A549 (cell line): Measurements from ENCODE around the gene FAM50B. TPM values are rescaled to one million over a fixed set of nuclear protein-coding genes. Genes with fewer than 3 reads are reported as not detected.

ENCODE experiments used
- ATAC-seq, 2 experiments: fragments of 200-7000 bp in 1 of 2; fragments of >200 bp in 1 of 2; cut with Nextera tagmentation in 1 of 2; cut with Tn5 transposase in 1 of 2; 3 replicates each; pipeline versions ENCODE4 v1.8.0 to v1.9.1; 2018 to 2020; ENCODE audit warnings: mild to moderate bottlenecking in 1 of 2, moderate library complexity in 1 of 2
- CTCF ChIA-PET: fragments of 300-600 bp; sonication (Branson Sonifier 250); formaldehyde crosslinking; extraction: SDS; loops from one replicate; lab custom pipeline; 2021; ENCODE audit warnings: antibody characterized with exemption, inconsistent platforms; lab: Yijun Ruan, JAX
- POLR2A ChIA-PET: fragments of 350-600 bp; formaldehyde crosslinking; extraction: SDS; loops from one replicate; lab custom pipeline; 2021; ENCODE audit warnings: antibody characterized with exemption, inconsistent platforms; lab: Yijun Ruan, JAX
- DNase-seq, 2 experiments: peaks; one replicate each; pipeline versions ENCODE4 v3.0.0 to v3.0.0-alpha.2; 2011 to 2016; ENCODE audit warnings: low read depth in 1 of 2, low spot score in 1 of 2
- FAIRE-seq: peaks from 2 replicates; lab custom pipeline; 2011; peaks lifted over from hg19 to GRCh38; lab: Jason Lieb, UNC
- H3K27ac ChIP-seq, 2 experiments: fragments of >200 bp; sonication (Bioruptor Twin); formaldehyde crosslinking; 3 replicates each; pipeline ENCODE4 v1.5.1; 2016 to 2017
- H3K4me1 ChIP-seq: fragments of >200 bp; sonication (Bioruptor Twin); formaldehyde crosslinking; 3 replicates; pipeline ENCODE4 v1.6.1; 2016
- H3K4me2 ChIP-seq: fragments of >200 bp; sonication (Bioruptor Twin); formaldehyde crosslinking; 3 replicates; pipeline ENCODE4 v1.6.1; 2016
- H3K4me3 ChIP-seq: fragments of >200 bp; sonication (Bioruptor Twin); formaldehyde crosslinking; 3 replicates; pipeline ENCODE4 v1.5.1; 2016
- H3K9me3 ChIP-seq: fragments of >200 bp; sonication (Bioruptor Twin); formaldehyde crosslinking; 3 replicates; pipeline ENCODE4 v1.6.1; 2016
- CTCF ChIP-seq: fragments of >200 bp; sonication (Bioruptor Twin); formaldehyde crosslinking; IDR thresholded peaks from 3 replicates; pipeline ENCODE4 v1.5.1; 2016
- EHMT2 ChIP-seq: fragments of 200-600 bp; sonication (generic); IDR thresholded peaks from 2 replicates; pipeline ENCODE4 v1.6.1; 2016; ENCODE audit warnings: antibody characterized with exemption, low read depth, mild to moderate bottlenecking, moderate library complexity
- ELK1 ChIP-seq: fragments of 150-350 bp; IDR thresholded peaks from 2 replicates; pipeline ENCODE4 v1.6.1; 2014; ENCODE audit warnings: low read depth, mild to moderate bottlenecking, low read length
- HEYL ChIP-seq: fragments of 250-450 bp; sonication (Bioruptor Pico); IDR thresholded peaks from 2 replicates; pipeline ENCODE4 v1.8.0; 2021; ENCODE audit warnings: mild to moderate bottlenecking, moderate library complexity
- JUNB ChIP-seq: fragments of >200 bp; sonication (Bioruptor Twin); formaldehyde crosslinking; IDR thresholded peaks from 2 replicates; pipeline ENCODE4 v1.6.1; 2016
- KDM1A ChIP-seq: fragments of 200-600 bp; sonication (generic); IDR thresholded peaks from 2 replicates; pipeline ENCODE4 v1.6.1; 2016; ENCODE audit warnings: low read depth, mild to moderate bottlenecking
- MAX ChIP-seq: IDR thresholded peaks from 2 replicates; pipeline ENCODE4 v1.6.1; 2012
- MAZ ChIP-seq: fragments of 150-350 bp; IDR thresholded peaks from 2 replicates; pipeline ENCODE4 v1.6.1; 2014; ENCODE audit warnings: antibody characterized with exemption, low read depth, low read length, borderline replicate concordance
- NFE2L2 ChIP-seq: fragments of 150-350 bp; conservative IDR thresholded peaks from 2 replicates; pipeline ENCODE4 v1.6.1; 2014; ENCODE audit warnings: low read length
- NPAS2 ChIP-seq: fragments of 250-450 bp; sonication (Bioruptor Pico); IDR thresholded peaks from 2 replicates; pipeline ENCODE4 v1.8.0; 2022; ENCODE audit warnings: mild to moderate bottlenecking, moderate library complexity, borderline replicate concordance
- NR3C1 ChIP-seq: fragments of >200 bp; sonication (Bioruptor Twin); formaldehyde crosslinking; IDR thresholded peaks from 3 replicates; pipeline ENCODE4 v1.6.1; 2017
- PHF8 ChIP-seq: fragments of 200-600 bp; sonication (generic); IDR thresholded peaks from 2 replicates; pipeline ENCODE4 v1.6.1; 2016; ENCODE audit warnings: low read depth, mild to moderate bottlenecking, antibody characterized with exemption, moderate library complexity, borderline replicate concordance
- POLR2A ChIP-seq: IDR thresholded peaks from 2 replicates; pipeline ENCODE4 v1.6.1; 2012; ENCODE audit warnings: mild to moderate bottlenecking, low read length
- POLR2AphosphoS2 ChIP-seq: conservative IDR thresholded peaks from 2 replicates; pipeline ENCODE4 v1.6.1; 2012; ENCODE audit warnings: low read length, improper control_type of control experiment, inconsistent platforms
- SREBF2 ChIP-seq: fragments of 450-650 bp; IDR thresholded peaks from 2 replicates; pipeline ENCODE4 v1.6.1; 2014; ENCODE audit warnings: mild to moderate bottlenecking, moderate library complexity
- TFCP2L1 ChIP-seq: fragments of 250-450 bp; sonication (Bioruptor Pico); IDR thresholded peaks from 2 replicates; pipeline ENCODE4 v1.5.0; 2021; ENCODE audit warnings: mild to moderate bottlenecking
- TP53 ChIP-seq: fragments of 250-450 bp; sonication (Bioruptor Pico); IDR thresholded peaks from 2 replicates; pipeline ENCODE4 v1.5.0; 2021; ENCODE audit warnings: mild to moderate bottlenecking, moderate library complexity
- USF2 ChIP-seq: fragments of 450-650 bp; IDR thresholded peaks from 2 replicates; pipeline ENCODE4 v1.6.1; 2014; ENCODE audit warnings: antibody characterized with exemption
- ZC3H11A ChIP-seq: fragments of 450-650 bp; IDR thresholded peaks from 2 replicates; pipeline ENCODE4 v1.6.1; 2014; ENCODE audit warnings: antibody characterized with exemption, mild to moderate bottlenecking
- WGBS: methylation state at CpG from one replicate; pipeline ENCODE4 v1.1.6; 2017; ENCODE audit errors: missing lambda C conversion rate; 5-methylcytosine and 5-hydroxymethylcytosine counted together
- polyA plus RNA-seq, 4 experiments: library from polyadenylated mRNA; depleted of rRNA in 3 of 4; stranded (reverse); fragments of >200 nt; fragmentation: RNase III in 1 of 4; extraction: RNeasy Plus Mini Kit Qiagen cat#74134 plus additional on column Dnase treatment in 1 of 4; gene quantifications; 2 replicates in 3 of 4; 3 replicates in 1 of 4; pipeline ENCODE4 v1.2.3, GENCODE V29; 2011 to 2017

Gene FAM50B
- polyA plus RNA-seq, 2 of the 4 experiments (the other 2 are of a cell fraction): 5.1 to 6.4 TPM

- POLR2A ChIA-PET: no interaction called here
- Histone ChIP-seq H3K9me3 (no peaks in the 10 kb centered on the region), H3K27ac (no peak overlapping the region), H3K4me1 (peaks cover 22% of the 10 kb centered on the region), H3K4me3 (no peak overlapping the region), H3K4me2 (no peak overlapping the region)
- 78% methylated on average over 5 of the region's 5 CpGs for WGBS
- no peak for FAIRE-seq
- no peak for DNase-seq
- CTCF ChIA-PET: interaction anchor here (0.9 to 1.5 kb wide), 5 partner anchors 12 to 81 kb away, joined by 3 to 4 read pairs (median 3); no protein-coding TSS in a partner anchor
- ATAC-seq: no peak
- TF ChIP-seq ELK1: no peak
Observed at GRCh38 chr6:3829285-3829684, 19.9 kb upstream of the FAM50B start.

GRCh38 chr6:3830806-3831205 is 18.4 kb upstream of the FAM50B start:
- FAIRE-seq (no peak), DNase-seq (no peak), ATAC-seq (no peak)
- Histone ChIP-seq H3K4me2 (no peak overlapping the region), H3K27ac (no peak overlapping the region), H3K4me3 (no peak overlapping the region), H3K4me1 (peaks cover 23% of the 10 kb centered on the region), H3K9me3 (no peaks in the 10 kb centered on the region)
- 82% methylated on average over 2 of the region's 4 CpGs for WGBS
- ChIA-PET POLR2A (no interaction called here), CTCF (no interaction called here)
- TF ChIP-seq KDM1A (no peak), POLR2A (no peak), ZC3H11A (no peak), USF2 (no peak), EHMT2 (no peak), TFCP2L1 (no peak), NR3C1 (no peak), PHF8 (no peak), MAZ (no peak), NFE2L2 (no peak), CTCF (no peak), NPAS2 (CRISPR knock-in tag) (no peak), POLR2AphosphoS2 (no peak), MAX (no peak), JUNB (no peak), SREBF2 (no peak), HEYL (CRISPR knock-in tag) (no peak)

GRCh38 chr6:3831761-3832530 is 17.2 kb upstream of the FAM50B start:
- H3K4me2 ChIP-seq: no peak overlapping the region
- CTCF ChIA-PET: interaction anchor here (0.9 to 3.2 kb wide), 5 partner anchors 10 to 146 kb away, joined by 3 to 18 read pairs (median 5); partner anchors contain the start of gene FAM50B

More at GRCh38 chr6:3831761-3832530, 17.2 kb upstream of the FAM50B start:
- Histone ChIP-seq H3K27ac (no peak overlapping the region), H3K4me1 (peaks cover 12% of the 10 kb centered on the region; the same call in 2 of the 3 replicates), H3K9me3 (no peaks in the 10 kb centered on the region), H3K4me3 (no peak overlapping the region)
- POLR2A ChIA-PET: interaction anchor here (1.2 kb wide), 1 partner anchor 23 kb away, joined by 3 read pairs; no protein-coding TSS in a partner anchor
- no peak for TF ChIP-seq TP53 (CRISPR knock-in tag)
- ATAC-seq (no peak), FAIRE-seq (no peak), DNase-seq (no peak)
- 95% methylated on average over 6 of the region's 6 CpGs for WGBS
